HG03442 (cell line): ENCODE data around the gene DCAF8.

ENCODE experiments used
- ATAC-seq: cut with Tn5 transposase; IDR thresholded peaks from one replicate; pipeline ENCODE4 v1.9.1; 2021; ENCODE audit warnings: mild to moderate bottlenecking, moderate library complexity; ENCODE audit not compliant: unreplicated experiment

DCAF8 gene

DNA sequence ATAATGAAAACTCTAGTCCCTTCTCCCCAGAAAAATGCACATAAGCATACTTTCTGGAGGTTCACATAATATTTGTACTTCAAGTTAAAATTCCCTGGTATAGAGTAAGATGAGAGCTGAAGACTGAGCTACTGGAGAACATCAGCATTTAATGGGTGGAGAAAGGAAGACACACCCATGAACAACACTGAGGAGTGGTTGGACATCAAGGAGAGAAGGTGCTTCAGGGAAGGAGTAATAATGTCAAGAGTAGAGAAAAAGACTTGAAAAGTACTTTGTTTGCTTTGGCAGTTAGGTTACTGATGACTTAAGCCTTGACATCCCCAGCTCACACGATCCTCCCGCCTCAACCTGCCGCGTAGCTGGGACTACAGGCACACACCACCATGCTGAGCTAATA is 35.3 kb downstream of the DCAF8 start:
- no peak for ATAC-seq

DNA sequence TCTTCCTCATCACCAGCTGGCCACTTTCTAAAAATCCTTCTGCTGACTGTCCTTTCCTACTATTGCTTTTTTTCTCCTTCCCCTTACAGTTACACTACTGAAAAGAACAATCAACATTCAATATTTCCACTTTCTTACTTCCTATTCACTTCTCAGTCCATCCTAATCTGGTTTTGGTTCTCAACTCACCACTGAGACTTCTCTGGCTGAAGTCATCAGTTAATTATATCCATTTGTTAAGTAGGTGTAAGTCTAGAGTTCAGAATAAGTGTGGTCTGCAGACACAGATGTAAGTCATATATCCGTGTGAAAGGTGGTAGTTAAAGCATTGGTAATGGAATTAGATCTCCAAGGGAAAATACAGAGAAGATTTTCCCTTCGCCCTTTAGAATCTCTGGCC is 35.7 kb downstream of the DCAF8 start:
- ATAC-seq: no peak

GRCh38 chr1:160225345-160225744 is 37.0 kb downstream of the DCAF8 start:
- no peak for ATAC-seq

DNA sequence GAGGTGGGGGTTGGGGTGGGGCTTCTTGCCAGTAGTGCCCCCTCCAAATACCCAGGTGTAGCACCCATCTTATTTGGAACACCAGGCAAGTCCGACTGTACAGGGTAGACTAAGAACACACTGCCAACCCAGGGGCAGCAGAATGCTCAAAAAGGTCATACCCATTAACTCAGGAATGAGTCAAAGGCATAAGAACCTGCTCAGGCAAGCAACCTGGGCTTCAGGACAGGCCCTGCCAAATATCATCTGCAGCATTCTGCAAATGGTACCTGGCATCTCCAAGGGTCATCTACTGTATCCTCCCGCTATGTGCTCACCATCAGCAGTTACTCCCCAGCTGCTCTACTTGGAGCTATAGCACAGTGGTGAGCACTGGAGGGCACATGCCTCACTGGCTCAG is 37.7 kb downstream of the DCAF8 start:
- ATAC-seq: no peak

- no peak for ATAC-seq
Measured at GRCh38 chr1:160222546-160222945, 39.8 kb downstream of the DCAF8 start.

DNA sequence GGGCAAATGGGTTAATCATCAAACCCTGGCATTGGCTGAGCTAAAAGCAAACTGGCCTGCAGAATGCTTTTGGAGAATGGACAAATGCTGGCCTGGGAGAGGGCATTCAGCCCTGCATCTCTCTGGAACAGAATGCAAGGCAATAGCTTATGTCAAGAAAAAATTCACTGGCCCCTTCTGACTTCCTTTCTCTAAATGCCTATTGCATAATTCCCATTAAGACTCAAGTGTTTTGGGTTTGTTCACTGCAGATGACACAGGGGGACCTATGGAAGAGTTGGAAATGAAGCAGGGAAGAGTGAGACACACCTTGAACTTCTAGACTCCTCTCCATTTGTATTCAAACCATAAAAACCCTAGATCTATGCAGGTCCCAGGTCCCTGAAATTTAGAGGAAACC is 41.3 kb downstream of the DCAF8 start:
- no peak for ATAC-seq

- ATAC-seq: no peak
Measured at GRCh38 chr1:160220301-160220700, 42.0 kb downstream of the DCAF8 start.

DNA sequence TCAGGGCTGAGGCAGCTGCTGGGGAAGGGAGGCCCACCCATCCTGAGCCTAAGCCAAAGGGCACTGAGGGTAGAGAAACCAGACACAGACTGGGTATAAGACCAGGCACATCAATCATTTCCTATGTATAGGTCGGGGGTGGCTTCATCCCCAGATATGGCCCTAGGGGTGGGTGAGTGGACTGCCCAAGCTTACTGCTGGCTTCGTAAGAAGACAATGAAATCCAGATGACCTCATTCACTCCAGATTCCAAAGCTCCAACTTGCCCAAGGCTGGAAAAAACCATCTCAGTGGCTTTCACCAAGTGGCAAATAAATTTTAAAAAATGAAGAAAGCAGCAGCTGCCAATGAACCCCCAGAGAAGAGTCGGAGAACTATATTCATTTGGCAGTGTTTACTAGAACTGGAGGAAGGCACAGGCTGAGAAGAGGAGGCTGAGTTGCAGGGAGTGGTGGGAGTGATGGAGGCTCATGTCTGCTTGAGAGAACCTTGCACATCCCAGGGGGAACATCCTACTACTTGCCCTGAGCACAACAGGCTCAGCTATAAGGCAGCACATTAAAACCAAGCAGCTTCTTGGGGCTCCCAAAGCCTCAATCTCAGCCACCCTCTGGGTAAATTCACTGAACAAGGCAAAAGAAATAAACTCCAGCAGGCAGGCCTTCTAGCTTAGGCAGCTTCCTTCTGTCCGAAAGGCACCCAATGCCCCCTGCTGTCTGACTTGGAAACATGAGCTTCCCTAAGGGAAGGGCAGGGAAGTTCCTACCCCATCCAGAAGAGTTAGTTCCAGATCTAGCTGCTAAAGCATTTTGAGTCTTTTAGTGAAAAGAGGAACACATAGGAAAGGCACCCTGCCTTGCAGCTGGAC is 43.1 kb downstream of the DCAF8 start:
- ATAC-seq: no peak

GRCh38 chr1:160217481-160218051 is 44.8 kb downstream of the DCAF8 start:
- ATAC-seq: no peak

DNA sequence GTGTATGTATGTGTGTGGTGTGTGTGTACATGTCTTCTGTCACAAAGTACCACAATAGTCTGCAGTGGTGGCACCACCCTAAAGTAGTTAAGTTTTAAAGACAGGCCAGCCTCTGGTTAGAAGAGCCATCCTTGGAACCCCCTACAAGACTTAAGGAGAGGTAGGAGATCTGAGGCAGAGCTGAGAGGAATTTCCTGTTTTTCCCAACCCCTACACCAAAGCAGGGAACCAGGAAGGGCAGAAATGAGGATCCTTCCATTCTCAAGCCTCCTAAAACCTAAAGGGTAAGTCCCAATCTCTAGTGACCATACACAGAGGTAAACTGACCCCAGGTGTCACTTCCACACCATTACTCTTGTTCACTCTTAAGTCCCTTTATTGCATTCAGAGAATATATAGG is 46.0 kb downstream of the DCAF8 start:
- no peak for ATAC-seq

DNA sequence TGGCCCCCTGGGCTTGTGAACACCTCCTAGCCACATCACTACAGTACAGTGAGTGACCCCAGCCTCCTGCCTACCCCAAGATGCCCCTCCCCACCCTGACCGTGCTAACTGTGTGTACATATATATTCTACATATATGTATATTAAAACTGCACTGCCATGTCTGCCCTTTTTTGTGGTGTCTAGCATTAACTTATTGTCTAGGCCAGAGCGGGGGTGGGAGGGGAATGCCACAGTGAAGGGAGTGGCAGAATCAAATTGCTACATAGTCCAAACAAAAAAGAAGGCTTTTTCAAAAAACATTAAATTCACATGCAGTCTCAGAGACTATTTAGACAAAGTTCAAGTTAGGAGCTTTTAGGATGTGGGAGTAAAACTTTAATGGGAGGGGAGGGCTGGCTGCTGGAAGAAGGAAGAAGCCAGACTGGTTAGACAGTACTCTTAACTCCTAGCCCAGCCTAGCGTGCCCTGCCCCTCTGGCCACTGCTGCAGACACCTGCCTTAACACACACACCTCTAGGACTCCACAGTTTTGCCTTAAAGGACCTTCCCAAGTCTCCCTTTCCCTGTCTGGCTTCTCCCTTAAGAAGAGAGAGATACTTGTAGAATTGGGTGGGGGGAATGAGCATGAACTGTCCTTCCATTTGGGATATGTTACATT is 47.7 kb downstream of the DCAF8 start:
- no peak for ATAC-seq

GRCh38 chr1:160211046-160211790 is 51.1 kb downstream of the DCAF8 start:
- ATAC-seq: no peak

DNA sequence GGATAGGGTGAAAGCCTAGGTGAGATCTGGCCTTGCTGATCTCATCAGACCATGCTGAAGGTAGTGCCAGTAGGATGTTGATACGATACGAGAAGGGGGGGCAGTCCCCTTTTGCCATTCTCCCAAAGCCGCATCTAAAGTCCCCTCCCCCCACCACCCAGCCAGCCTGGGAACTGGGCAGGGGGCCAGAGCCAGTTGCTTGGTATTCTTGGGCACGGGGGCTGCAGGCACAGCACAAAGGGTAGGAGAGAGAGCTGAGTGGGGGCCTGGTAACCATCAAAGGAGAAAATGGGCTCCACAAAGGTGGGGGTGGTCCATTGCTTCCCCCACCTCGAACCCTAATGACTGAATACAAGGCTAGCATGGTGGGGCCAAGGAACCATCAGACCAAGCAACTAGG is 51.8 kb downstream of the DCAF8 start:
- no peak for ATAC-seq

- no peak for ATAC-seq
Measured at GRCh38 chr1:160209321-160210046, 52.9 kb downstream of the DCAF8 start.

- ATAC-seq: no peak
Measured at GRCh38 chr1:160208557-160209320, 53.6 kb downstream of the DCAF8 start.

GRCh38 chr1:160207771-160208556 is 54.4 kb downstream of the DCAF8 start:
- ATAC-seq: no peak

DNA sequence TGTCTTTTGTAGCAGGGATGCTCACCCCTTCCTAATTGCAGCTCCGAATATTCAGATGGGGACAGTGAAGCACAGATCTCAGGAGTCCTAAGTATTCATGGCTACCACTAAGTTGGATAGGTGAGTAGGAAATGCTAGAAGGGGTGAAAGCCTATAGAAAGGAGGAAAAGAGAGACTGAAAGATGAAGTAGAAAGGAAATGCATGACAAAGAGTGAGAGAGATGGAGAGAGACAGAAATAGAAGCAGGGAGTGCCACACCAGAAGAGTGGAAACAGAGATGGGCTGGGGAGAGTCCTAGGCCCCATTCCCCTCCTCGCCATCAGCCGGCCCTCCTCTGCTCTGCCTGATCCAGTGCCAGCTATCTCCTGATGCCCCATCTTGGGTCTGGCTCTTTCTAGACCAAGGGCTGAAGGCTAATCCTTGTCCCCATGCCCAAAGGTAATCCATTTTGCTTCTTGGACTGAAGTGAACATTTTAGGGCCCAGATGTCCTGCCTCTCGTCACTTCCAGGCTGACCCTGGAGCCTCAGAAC is 55.2 kb downstream of the DCAF8 start:
- no peak for ATAC-seq

DNA sequence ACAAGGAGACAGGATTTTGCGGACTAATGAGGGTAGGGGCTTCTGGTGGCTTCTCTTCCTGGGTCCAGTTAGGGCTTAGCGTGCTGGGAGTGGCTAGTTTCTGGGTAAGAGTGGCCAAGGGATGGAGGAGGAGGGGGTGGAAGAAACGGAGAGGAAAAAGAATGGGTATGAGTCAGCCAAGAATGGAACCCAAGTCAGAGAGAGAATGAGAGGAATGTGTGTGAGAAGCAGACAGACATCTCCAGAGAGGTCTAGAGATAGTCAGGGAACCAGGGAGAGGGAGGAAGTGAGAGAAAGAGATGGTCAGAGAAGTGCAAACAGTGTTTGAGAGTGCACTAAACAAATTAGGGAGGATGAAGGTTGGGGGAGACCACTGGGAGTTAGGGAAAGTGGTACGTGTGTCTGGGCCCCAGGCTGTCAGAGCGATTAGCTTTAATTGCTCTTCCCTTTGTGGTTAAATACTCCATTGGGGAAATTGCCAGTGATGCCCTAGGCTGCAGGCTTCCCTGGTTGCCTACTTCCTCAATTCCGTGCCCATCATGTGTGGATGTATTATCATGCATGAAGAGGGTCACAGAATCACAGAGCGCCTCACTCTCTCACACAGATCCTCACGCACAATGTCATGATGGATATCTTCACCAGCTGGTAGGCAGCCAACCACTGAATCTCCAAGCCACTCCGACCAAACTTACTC is 55.8 kb downstream of the DCAF8 start:
- no peak for ATAC-seq
